Endothelial cell of umbilical vein (primary cell): ENCODE data around the gene OR6N2. TPM values are rescaled to one million over a fixed set of nuclear protein-coding genes. Genes with fewer than 3 reads are reported as not detected.

Experiments
- BruUV-seq: library from RNA; stranded (reverse); fragments of 400-500 nt; replicated peaks from 2 replicates; lab custom pipeline; 2021; lab: Mats Ljungman, UMichigan
- CTCF ChIA-PET: fragments of 300-600, 350-600 bp; sonication (Branson Sonifier 250); formaldehyde crosslinking; loops from one replicate; lab custom pipeline; 2021; ENCODE audit warnings: antibody characterized with exemption, inconsistent platforms; lab: Charles Lee
- POLR2A ChIA-PET: fragments of 300-600, 350-600 bp; sonication (Branson Sonifier 250); formaldehyde crosslinking; loops from one replicate; lab custom pipeline; 2021; ENCODE audit warnings: antibody characterized with exemption, inconsistent platforms; lab: Charles Lee
- DNase-seq: peaks from one replicate; pipeline ENCODE4 v3.0.0-alpha.2; 2011; ENCODE audit warnings: low read depth, low spot score
- FAIRE-seq: peaks from 2 replicates; lab custom pipeline; 2011; peaks lifted over from hg19 to GRCh38; lab: Jason Lieb, UNC
- H2AFZ ChIP-seq: 2 replicates; pipeline ENCODE4 v1.6.0; 2012; ENCODE audit warnings: low read depth, low read length, control low read depth, inconsistent platforms
- H3K27ac ChIP-seq: 2 replicates; pipeline ENCODE4 v1.5.1; 2011; ENCODE audit warnings: low read depth, mild to moderate bottlenecking, control low read depth, low read length, moderate library complexity; ENCODE audit not compliant: insufficient read depth
- H3K27me3 ChIP-seq, 2 experiments: 2 replicates each; pipeline versions ENCODE4 v1.6.0 to v1.6.1; 2011; ENCODE audit warnings: low read length in 2 of 2, mixed read lengths in 1 of 2; ENCODE audit not compliant: control insufficient read depth in 2 of 2, insufficient read depth in 2 of 2
- H3K36me3 ChIP-seq, 2 experiments: 2 replicates in 1 of 2; 3 replicates in 1 of 2; pipeline ENCODE4 v1.5.1; 2011; ENCODE audit warnings: low read length in 2 of 2, mild to moderate bottlenecking in 1 of 2, moderate library complexity in 1 of 2; ENCODE audit not compliant: control insufficient read depth in 2 of 2, insufficient read depth in 2 of 2; ENCODE audit errors: extremely low read depth in 1 of 2
- H3K4me1 ChIP-seq: 3 replicates; pipeline ENCODE4 v1.5.1; 2011; ENCODE audit warnings: mild to moderate bottlenecking, low read length; ENCODE audit not compliant: control insufficient read depth, insufficient read depth; ENCODE audit errors: extremely low read depth
- H3K4me2 ChIP-seq: 2 replicates; pipeline ENCODE4 v1.6.1; 2011; ENCODE audit warnings: low read length, control low read depth, mixed read lengths; ENCODE audit not compliant: insufficient read depth
- H3K4me3 ChIP-seq, 3 experiments: fragments of 200-600 bp in 1 of 3; sonication (generic), shearing (Covaris generic) in 1 of 3; replicated peaks in 1 of 3; 2 replicates each; pipeline ENCODE4 v1.5.1; 2011 to 2016; ENCODE audit warnings: control low read depth in 3 of 3, low read length in 3 of 3, mild to moderate bottlenecking in 2 of 3, inconsistent platforms in 1 of 3, low read depth in 1 of 3, moderate library complexity in 1 of 3; ENCODE audit not compliant: insufficient read depth in 1 of 3
- H3K79me2 ChIP-seq: 2 replicates; pipeline ENCODE4 v1.6.0; 2012; ENCODE audit warnings: low read length, inconsistent platforms; ENCODE audit not compliant: control insufficient read depth, insufficient read depth
- H3K9ac ChIP-seq: replicated peaks from 2 replicates; pipeline ENCODE3; 2011; ENCODE audit warnings: low read length, control low read depth; ENCODE audit not compliant: insufficient read depth; ENCODE audit errors: extremely low read depth
- H3K9me1 ChIP-seq: replicated peaks from 3 replicates; pipeline ENCODE4 v1.6.0; 2011; ENCODE audit warnings: mild to moderate bottlenecking, low read length; ENCODE audit not compliant: control insufficient read depth, insufficient read depth; ENCODE audit errors: extremely low read depth
- H3K9me3 ChIP-seq: replicated peaks from 2 replicates; pipeline ENCODE4 v1.5.1; 2012; ENCODE audit warnings: low read length, inconsistent platforms; ENCODE audit not compliant: control insufficient read depth, insufficient read depth
- H4K20me1 ChIP-seq: replicated peaks from 2 replicates; pipeline ENCODE3; 2011; ENCODE audit warnings: mild to moderate bottlenecking, low read length; ENCODE audit not compliant: control insufficient read depth, insufficient read depth; ENCODE audit errors: extremely low read depth
- EZH2 ChIP-seq: IDR thresholded peaks from 2 replicates; pipeline ENCODE4 v1.6.1; 2012; ENCODE audit warnings: borderline replicate concordance, low read depth, mild to moderate bottlenecking, moderate library complexity, low read length, inconsistent platforms; ENCODE audit not compliant: severe bottlenecking
- FOS ChIP-seq: IDR thresholded peaks from 2 replicates; pipeline ENCODE4 v1.6.1; 2011; ENCODE audit warnings: mild to moderate bottlenecking, low read length, moderate library complexity, borderline replicate concordance; ENCODE audit not compliant: insufficient read depth
- GATA2 ChIP-seq: IDR thresholded peaks from 2 replicates; pipeline ENCODE4 v1.7.0; 2011; ENCODE audit warnings: low read depth, mild to moderate bottlenecking, moderate library complexity, mixed read lengths, low read length; ENCODE audit not compliant: insufficient read length, insufficient read depth
- JUN ChIP-seq: IDR thresholded peaks from 2 replicates; pipeline ENCODE4 v1.6.1; 2011; ENCODE audit warnings: borderline replicate concordance, low read depth; ENCODE audit not compliant: insufficient read length, insufficient read depth
- MYC ChIP-seq: IDR thresholded peaks from one replicate; pipeline ENCODE4 v1.6.1; 2011; ENCODE audit warnings: mild to moderate bottlenecking, low read depth, low read length
- POLR2A ChIP-seq: IDR thresholded peaks from 2 replicates; pipeline ENCODE4 v1.6.1; 2012; ENCODE audit warnings: low read depth, mild to moderate bottlenecking, control low read depth, low read length
- POLR2AphosphoS5 ChIP-seq: IDR thresholded peaks from 2 replicates; pipeline ENCODE4 v1.6.1; 2012; ENCODE audit warnings: low read depth, mild to moderate bottlenecking, control low read depth, low read length, moderate library complexity; ENCODE audit not compliant: insufficient read depth
- dilution Hi-C: fragments of 300-500 bp; cut with MboI; formaldehyde crosslinking; loops from one replicate; pipeline ENCODE4 v1.15.0; 2019; ENCODE audit warnings: low sequenced_read_pairs; ENCODE audit not compliant: extremely low pct_ligation_motif_present
- intact Hi-C: fragments of 100-400 bp; cut with micrococcal nuclease; formaldehyde crosslinking; loops from one replicate; pipeline ENCODE4 v1.10.0; 2022
- polyA plus RNA-seq, 4 experiments: library from polyadenylated mRNA; depleted of rRNA in 3 of 4; stranded (reverse) in 3 of 4; unstranded in 1 of 4; fragments of >200 nt; gene quantifications; 2 replicates each; pipeline versions ENCODE4 v1.2.1 to v1.2.3, GENCODE V29; 2011 to 2012; ENCODE audit warnings: missing spikeins in 1 of 4
- small RNA-seq: library from RNA; depleted of rRNA; stranded (forward); fragments of <200 nt; gene quantifications from one replicate; pipeline ENCODE3, GENCODE V24; 2012; ENCODE audit warnings: low replicate concordance, low read depth; ENCODE audit not compliant: insufficient read depth, insufficient read length
- total RNA-seq: library from RNA; stranded (reverse); gene quantifications from 2 replicates; pipeline ENCODE4 v1.2.3, GENCODE V29; 2021
- TF ChIP-seq, protein P1 (sequence below), 2 donors: IDR thresholded peaks; 1 replicate in 1 of 2; 2 replicates in 1 of 2; pipeline ENCODE4 v1.5.1; 2011; ENCODE audit warnings: low read length in 2 of 2, mild to moderate bottlenecking in 2 of 2, moderate library complexity in 2 of 2, control low read depth in 1 of 2, inconsistent platforms in 1 of 2, low read depth in 1 of 2; ENCODE audit not compliant: insufficient read depth in 1 of 2; ENCODE audit errors: extremely low read depth in 1 of 2
- TF ChIP-seq, protein P2 (sequence below): IDR thresholded peaks from 2 replicates; pipeline ENCODE4 v1.6.1; 2011; ENCODE audit not compliant: insufficient read depth, insufficient read length

Gene OR6N2
- total and polyA plus RNA-seq, 2 donors (not counting 3 experiments of a cell fraction or from before 2014, with no cell fraction given) = not detected

DNA sequence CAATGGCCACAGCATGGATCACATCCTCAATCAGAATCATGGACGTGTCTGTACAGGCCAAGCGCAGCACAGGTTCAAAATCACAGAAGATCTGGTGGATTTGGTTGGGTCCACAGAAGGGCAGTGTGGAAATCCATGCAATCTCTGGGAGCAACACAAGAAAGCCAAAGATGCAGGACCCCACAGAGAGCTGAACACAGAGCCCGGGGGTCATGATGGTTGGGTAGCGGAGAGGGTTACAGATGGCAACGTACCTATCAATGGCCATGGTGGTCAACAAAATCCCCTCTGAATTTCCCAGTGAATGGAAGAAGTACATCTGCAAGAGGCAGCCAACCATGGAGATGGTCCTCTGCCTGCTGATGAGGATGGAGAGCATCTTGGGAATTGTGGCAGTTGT, 56.6 kb downstream of the OR6N2 start:
- dilution Hi-C loops = no loop called here
- Histone ChIP-seq H3K9ac (no peak overlapping the region), H4K20me1 (no peaks in the 10 kb centered on the region), H2AFZ (no peak overlapping the region), H3K27me3 (no peaks in the 10 kb centered on the region), H3K4me3 (no peak overlapping the region), H3K4me2 (no peak overlapping the region), H3K4me1 (no peaks in the 10 kb centered on the region), H3K27ac (no peak overlapping the region), H3K79me2 (no peaks in the 10 kb centered on the region), H3K9me1 (no peaks in the 10 kb centered on the region), H3K36me3 (no peaks in the 10 kb centered on the region), H3K9me3 (no peaks in the 10 kb centered on the region)
- FAIRE-seq (no peak), DNase-seq (no peak)
- intact Hi-C loops = no loop called here
- no peak for TF ChIP-seq GATA2
- TF ChIP-seq MYC = no peak
- TF ChIP-seq, protein P1, sequence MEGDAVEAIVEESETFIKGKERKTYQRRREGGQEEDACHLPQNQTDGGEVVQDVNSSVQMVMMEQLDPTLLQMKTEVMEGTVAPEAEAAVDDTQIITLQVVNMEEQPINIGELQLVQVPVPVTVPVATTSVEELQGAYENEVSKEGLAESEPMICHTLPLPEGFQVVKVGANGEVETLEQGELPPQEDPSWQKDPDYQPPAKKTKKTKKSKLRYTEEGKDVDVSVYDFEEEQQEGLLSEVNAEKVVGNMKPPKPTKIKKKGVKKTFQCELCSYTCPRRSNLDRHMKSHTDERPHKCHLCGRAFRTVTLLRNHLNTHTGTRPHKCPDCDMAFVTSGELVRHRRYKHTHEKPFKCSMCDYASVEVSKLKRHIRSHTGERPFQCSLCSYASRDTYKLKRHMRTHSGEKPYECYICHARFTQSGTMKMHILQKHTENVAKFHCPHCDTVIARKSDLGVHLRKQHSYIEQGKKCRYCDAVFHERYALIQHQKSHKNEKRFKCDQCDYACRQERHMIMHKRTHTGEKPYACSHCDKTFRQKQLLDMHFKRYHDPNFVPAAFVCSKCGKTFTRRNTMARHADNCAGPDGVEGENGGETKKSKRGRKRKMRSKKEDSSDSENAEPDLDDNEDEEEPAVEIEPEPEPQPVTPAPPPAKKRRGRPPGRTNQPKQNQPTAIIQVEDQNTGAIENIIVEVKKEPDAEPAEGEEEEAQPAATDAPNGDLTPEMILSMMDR (IDR thresholded peaks at IDR 0.05; ENCODE audit: extremely low read depth in 1 of 2, insufficient read depth in 1 of 2, low read depth in 1 of 2, low read length in 2 of 2) = no peak
- TF ChIP-seq POLR2AphosphoS5 = no peak
- no peak for TF ChIP-seq EZH2
- TF ChIP-seq, protein P2, sequence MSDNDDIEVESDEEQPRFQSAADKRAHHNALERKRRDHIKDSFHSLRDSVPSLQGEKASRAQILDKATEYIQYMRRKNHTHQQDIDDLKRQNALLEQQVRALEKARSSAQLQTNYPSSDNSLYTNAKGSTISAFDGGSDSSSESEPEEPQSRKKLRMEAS = no peak
- no peak for TF ChIP-seq POLR2A
- no peak for TF ChIP-seq JUN
- no peak for TF ChIP-seq FOS
- BruUV-seq = no TSS peak
- CTCF ChIA-PET = interaction anchor here (1.0 kb wide), 1 partner anchor 26 kb away, joined by 3 read pairs; no protein-coding TSS in a partner anchor
- POLR2A ChIA-PET = no interaction called here

Small RNA genes lying within 50 kb of the gene (small RNA-seq; reads per million reads assigned to genes)
- gene OR2AQ1P = not detected

Other genes starting within 250 kb of the OR6N2 start
- not detected in 2 replicates for gene OR6Y1, start 226.8 kb downstream of the OR6N2 start, total RNA-seq
- not detected in 2 replicates for gene OR6Y1, start 226.8 kb downstream of the OR6N2 start, polyA plus RNA-seq
- not detected in 2 replicates for gene OR6P1, start 210.6 kb downstream of the OR6N2 start, total RNA-seq
- gene OR6P1, start 210.6 kb downstream of the OR6N2 start, polyA plus RNA-seq = not detected in 2 replicates
- gene OR10X1, start 201.3 kb downstream of the OR6N2 start, total RNA-seq = not detected in 2 replicates
- gene OR10X1, start 201.3 kb downstream of the OR6N2 start, polyA plus RNA-seq = not detected in 2 replicates
- gene OR10Z1, start 175.9 kb downstream of the OR6N2 start, total RNA-seq = not detected in 2 replicates
- gene OR10Z1, start 175.9 kb downstream of the OR6N2 start, polyA plus RNA-seq = not detected in 2 replicates
- 0.48 and 0.84 TPM in 2 replicates for gene SPTA1, start 94.5 kb downstream of the OR6N2 start, total RNA-seq
- gene SPTA1, start 94.5 kb downstream of the OR6N2 start, polyA plus RNA-seq = 0.01 and 0.11 TPM in 2 replicates
- not detected in 2 replicates for gene OR6K2, start 80.6 kb downstream of the OR6N2 start, total RNA-seq
- gene OR6K2, start 80.6 kb downstream of the OR6N2 start, polyA plus RNA-seq = not detected in 2 replicates
- gene OR6K3, start 60.5 kb downstream of the OR6N2 start, total RNA-seq = not detected in 2 replicates
- not detected in 2 replicates for gene OR6K3, start 60.5 kb downstream of the OR6N2 start, polyA plus RNA-seq
- not detected in 2 replicates for gene OR6K6, start 26.5 kb downstream of the OR6N2 start, total RNA-seq
- gene OR6K6, start 26.5 kb downstream of the OR6N2 start, polyA plus RNA-seq = not detected in 2 replicates
- gene OR6N1, start 9.0 kb downstream of the OR6N2 start, total RNA-seq = not detected in 2 replicates
- not detected in 2 replicates for gene OR6N1, start 9.0 kb downstream of the OR6N2 start, polyA plus RNA-seq
- not detected in 2 replicates for gene MNDA, start 50.1 kb upstream of the OR6N2 start, total RNA-seq
- not detected in 2 replicates for gene MNDA, start 50.1 kb upstream of the OR6N2 start, polyA plus RNA-seq
- gene PYHIN1, start 150.3 kb upstream of the OR6N2 start, total RNA-seq = not detected in 2 replicates
- not detected in 2 replicates for gene PYHIN1, start 150.3 kb upstream of the OR6N2 start, polyA plus RNA-seq
- gene IFI16, start 228.7 kb upstream of the OR6N2 start, total RNA-seq = 174 and 183 TPM in 2 replicates
- 43.9 and 52.8 TPM in 2 replicates for gene IFI16, start 228.7 kb upstream of the OR6N2 start, polyA plus RNA-seq